HepG2 (cell line): ENCODE results near the gene HLA-DQB2. TPM values are rescaled to one million over a fixed set of nuclear protein-coding genes. Genes with fewer than 3 reads are reported as not detected.
A peak's percentile ranks its signal among the peaks of the same experiment; 100 is the strongest.

ENCODE experiments used
- AKAP8 ChIP-seq: sonication (generic); formaldehyde crosslinking; IDR thresholded peaks from 2 replicates; pipeline ENCODE4 v1.5.1; 2020; ENCODE audit warnings: mild to moderate bottlenecking, missing genetic modification reagents
- ATF3 ChIP-seq: sonication (generic); formaldehyde crosslinking; IDR thresholded peaks from 2 replicates; pipeline ENCODE4 v1.4.0; 2020; ENCODE audit warnings: missing genetic modification reagents
- ATF5 ChIP-seq: sonication (generic); formaldehyde crosslinking; IDR thresholded peaks from 2 replicates; pipeline ENCODE4 v1.4.0; 2020; ENCODE audit warnings: mild to moderate bottlenecking, low read depth, missing genetic modification reagents
- GMEB1 ChIP-seq: sonication (generic); formaldehyde crosslinking; IDR thresholded peaks from 2 replicates; pipeline ENCODE4 v1.5.1; 2020; ENCODE audit warnings: missing genetic modification reagents, mild to moderate bottlenecking, borderline replicate concordance
- IKZF1 ChIP-seq: fragments of 450-650 bp; IDR thresholded peaks from 2 replicates; pipeline ENCODE4 v1.7.1; 2016
- IKZF5 ChIP-seq: IDR thresholded peaks from 2 replicates; pipeline ENCODE4 v1.6.1; 2018; ENCODE audit warnings: missing genetic modification reagents, mild to moderate bottlenecking, missing compliant biosample characterization
- KDM1A ChIP-seq: IDR thresholded peaks from 2 replicates; pipeline ENCODE4 v1.6.1; 2016; ENCODE audit warnings: missing compliant biosample characterization
- MZF1 ChIP-seq: sonication (generic); formaldehyde crosslinking; IDR thresholded peaks from 2 replicates; pipeline ENCODE4 v1.8.1; 2023; ENCODE audit warnings: mild to moderate bottlenecking, missing genetic modification reagents, borderline replicate concordance
- PTBP1 ChIP-seq: fragments of 200-400 bp; formaldehyde crosslinking; IDR thresholded peaks from 2 replicates; pipeline ENCODE4 v1.6.1; 2018; ENCODE audit warnings: low read length, low read depth; ENCODE audit not compliant: poor library complexity, severe bottlenecking
- RNF2 ChIP-seq: fragments of 450-650 bp; conservative IDR thresholded peaks from 2 replicates; pipeline ENCODE4 v1.6.1; 2016; ENCODE audit warnings: low read depth
- SPEN ChIP-seq: sonication (generic); formaldehyde crosslinking; IDR thresholded peaks from 2 replicates; pipeline ENCODE4 v1.5.1; 2020; ENCODE audit warnings: low read depth, mild to moderate bottlenecking, missing genetic modification reagents
- SUZ12 ChIP-seq: fragments of 150-350 bp; IDR thresholded peaks from 2 replicates; pipeline ENCODE4 v1.6.1; 2014; ENCODE audit warnings: low read depth, low read length
- U2AF2 ChIP-seq: fragments of 200-400 bp; formaldehyde crosslinking; IDR thresholded peaks from 2 replicates; pipeline ENCODE4 v1.6.1; 2017; ENCODE audit warnings: low read depth, mild to moderate bottlenecking, low read length
- YEATS2 ChIP-seq: sonication (generic); formaldehyde crosslinking; IDR thresholded peaks from 2 replicates; pipeline ENCODE4 v1.4.0; 2020; ENCODE audit warnings: missing genetic modification reagents, borderline replicate concordance
- ZBTB38 ChIP-seq: sonication (generic); formaldehyde crosslinking; IDR thresholded peaks from 2 replicates; pipeline ENCODE4 v1.5.1; 2020; ENCODE audit warnings: mild to moderate bottlenecking, missing genetic modification reagents
- ZBTB7A ChIP-seq: sonication (generic); formaldehyde crosslinking; IDR thresholded peaks from 2 replicates; pipeline ENCODE4 v1.8.0; 2022; ENCODE audit warnings: mild to moderate bottlenecking, missing genetic modification reagents
- ZMAT5 ChIP-seq: sonication (generic); formaldehyde crosslinking; IDR thresholded peaks from 2 replicates; pipeline ENCODE4 v1.5.0; 2020; ENCODE audit warnings: mild to moderate bottlenecking, low read depth, missing genetic modification reagents, borderline replicate concordance
- ZMYM4 ChIP-seq: sonication (generic); formaldehyde crosslinking; IDR thresholded peaks from 2 replicates; pipeline ENCODE4 v1.8.1; 2023; ENCODE audit warnings: mild to moderate bottlenecking, missing genetic modification reagents
- ZNF207 ChIP-seq: fragments of 450-650 bp; IDR thresholded peaks from 2 replicates; pipeline ENCODE4 v1.6.1; 2016; ENCODE audit warnings: antibody characterized with exemption, borderline replicate concordance
- ZNF232 ChIP-seq: sonication (generic); formaldehyde crosslinking; IDR thresholded peaks from 2 replicates; pipeline ENCODE4 v1.4.0; 2020; ENCODE audit warnings: missing genetic modification reagents, borderline replicate concordance
- ZNF44 ChIP-seq: sonication (generic); formaldehyde crosslinking; IDR thresholded peaks from 2 replicates; pipeline ENCODE4 v1.5.1; 2020; ENCODE audit warnings: mild to moderate bottlenecking, missing genetic modification reagents
- ZNF577 ChIP-seq: sonication (generic); formaldehyde crosslinking; IDR thresholded peaks from 2 replicates; pipeline ENCODE4 v1.4.0; 2020; ENCODE audit warnings: mild to moderate bottlenecking, low read depth, missing genetic modification reagents, borderline replicate concordance
- ZNF709 ChIP-seq: sonication (generic); formaldehyde crosslinking; IDR thresholded peaks from 2 replicates; pipeline ENCODE4 v1.5.0; 2020; ENCODE audit warnings: mild to moderate bottlenecking, missing genetic modification reagents
- ZNF766 ChIP-seq: sonication (generic); formaldehyde crosslinking; IDR thresholded peaks from 2 replicates; pipeline ENCODE4 v1.5.0; 2020; ENCODE audit warnings: missing genetic modification reagents, borderline replicate concordance
- ZNF816 ChIP-seq: sonication (generic); formaldehyde crosslinking; IDR thresholded peaks from 2 replicates; pipeline ENCODE4 v1.8.0; 2022; ENCODE audit warnings: missing genetic modification reagents, mild to moderate bottlenecking, borderline replicate concordance
- ZNF883 ChIP-seq: sonication (generic); formaldehyde crosslinking; IDR thresholded peaks from 2 replicates; pipeline ENCODE4 v1.5.1; 2020; ENCODE audit warnings: mild to moderate bottlenecking, missing genetic modification reagents; ENCODE audit errors: not compliant biosample characterization
- polyA plus RNA-seq, 8 experiments: library from polyadenylated mRNA; depleted of rRNA in 3 of 8; stranded (reverse) in 7 of 8; unstranded in 1 of 8; fragments of >200 nt; fragmentation: Illumina TruSeq in 4 of 8; extraction: Trizol in 4 of 8; gene quantifications; 2 replicates each; pipeline versions ENCODE4 v1.2.1 to v1.2.3, GENCODE V29; 2011 to 2016; ENCODE audit warnings: low read depth in 4 of 8, missing spikeins in 1 of 8, mixed read lengths in 1 of 8; ENCODE audit not compliant: insufficient read depth in 1 of 8
- total RNA-seq, 5 experiments: library from RNA; depleted of rRNA; stranded (reverse); fragments of >200 nt; fragmentation: Illumina TruSeq; extraction: Trizol; gene quantifications; 2 replicates each; pipeline ENCODE4 v1.2.3, GENCODE V29; 2016; ENCODE audit warnings: low read depth in 1 of 5

Gene HLA-DQB2
- total and polyA plus RNA-seq, 2 of the 13 experiments (the other 11 are each of a cell fraction or from before 2014, with no cell fraction given) = not detected

GRCh38 chr6:32796848-32797776, 33.8 kb upstream of the HLA-DQB2 start (continued):
- TF ChIP-seq ZNF816 (CRISPR knock-in tag) = no peak
- TF ChIP-seq ZNF883 (CRISPR knock-in tag) = peak; percentile 40
- no peak for TF ChIP-seq ZMAT5 (CRISPR knock-in tag)
- no peak for TF ChIP-seq MZF1 (CRISPR knock-in tag)
- TF ChIP-seq IKZF5 (CRISPR knock-in tag) = no peak
- TF ChIP-seq ZNF577 (CRISPR knock-in tag) = no peak
- no peak for TF ChIP-seq KDM1A
- no peak for TF ChIP-seq SUZ12
- no peak for TF ChIP-seq ATF5 (CRISPR knock-in tag)
- no peak for TF ChIP-seq ZNF44 (CRISPR knock-in tag)
- no peak for TF ChIP-seq ZNF207
- no peak for TF ChIP-seq ZNF709
- TF ChIP-seq ATF3 (CRISPR knock-in tag) = no peak
- no peak for TF ChIP-seq ZNF766 (CRISPR knock-in tag)
- TF ChIP-seq ZMYM4 = no peak
- no peak for TF ChIP-seq GMEB1 (CRISPR knock-in tag)
- TF ChIP-seq U2AF2 = no peak
- TF ChIP-seq YEATS2 (CRISPR knock-in tag) = no peak
- no peak for TF ChIP-seq IKZF1
- TF ChIP-seq ZBTB7A = no peak
- TF ChIP-seq SPEN = 0 out of 2 replicates have a peak, but pooled peaks have one; percentile 42
- no peak for TF ChIP-seq RNF2
- 0 out of 2 replicates have a peak, but pooled peaks have one; percentile 57 for TF ChIP-seq AKAP8 (CRISPR knock-in tag)
- no peak for TF ChIP-seq ZBTB38 (CRISPR knock-in tag)
- TF ChIP-seq ZNF232 (CRISPR knock-in tag) = no peak
- no peak for TF ChIP-seq PTBP1
